Measurements from ENCODE around the gene SLC17A7. TPM values are rescaled to one million over a fixed set of nuclear protein-coding genes. Genes with fewer than 3 reads are reported as not detected.

SLC17A7 gene
- total and polyA plus RNA-seq, 9 of the 15 experiments (the other 6 are each of a cell fraction or from before 2014, with no cell fraction given): 1.1 to 15.7 (median 2.4) TPM

- TF ChIP-seq GTF3C2 (IDR thresholded peaks at IDR 0.05; ENCODE audit: borderline replicate concordance, extremely low read depth, insufficient read length): no peak
- TF ChIP-seq GABPB1 (CRISPR knock-in tag; IDR thresholded peaks at IDR 0.05): no peak
- TF ChIP-seq ARID1B (IDR thresholded peaks at IDR 0.05): no peak
These were observed 1.5 kb downstream of the SLC17A7 start (continued) for GRCh38 chr19:49439836-49440235.

- in situ Hi-C loops (cut with MboI): loop anchor here (5.0 kb wide), 1 partner anchor 46 kb away; no protein-coding TSS in a partner anchor
These were observed 3.1 kb downstream of the SLC17A7 start for GRCh38 chr19:49438261-49438660.

More at GRCh38 chr19:49438261-49438660, 3.1 kb downstream of the SLC17A7 start:
- H3K9me1 ChIP-seq (ENCODE audit: control insufficient read depth, insufficient read depth, low read length): no peaks in the 10 kb centered on the region
- POLR2A ChIA-PET: no interaction called here
- H3K27ac ChIP-seq (ENCODE audit: extremely low read depth, low read depth, low read length): no peak overlapping the region
- no peak overlapping the region for H2AFZ ChIP-seq (ENCODE audit: low read depth, low read length)
- peaks cover 37 to 58% of the 10 kb centered on the region in 2 experiments for H3K4me1 ChIP-seq (replicated peaks in 1 of 2; ENCODE audit: control insufficient read depth in 2 of 2, insufficient read depth in 2 of 2, low read length in 2 of 2)
- 3% methylated on average over 5 of the region's 6 CpGs for WGBS (ENCODE audit: insufficient coverage, low coverage, missing lambda C conversion rate)
- H4K20me1 ChIP-seq (replicated peaks; ENCODE audit: control insufficient read depth, insufficient read depth, low read length): no peaks in the 10 kb centered on the region
- CTCF ChIA-PET (ENCODE audit: low intra/inter-chr PET ratio): no interaction called here
- no peak overlapping the region for H3K9ac ChIP-seq (ENCODE audit: insufficient read depth in 1 of 2, low read depth in 2 of 2, low read length in 2 of 2)
- no peaks in the 10 kb centered on the region for H3K36me3 ChIP-seq (ENCODE audit: control insufficient read depth, insufficient read depth, low read length)
- H3K4me2 ChIP-seq (ENCODE audit: insufficient read depth, low read length): no peak overlapping the region
- BruUV-seq (replicated peaks): no TSS peak
- FAIRE-seq: no peak
- no peaks in the 10 kb centered on the region for H3K9me3 ChIP-seq (replicated peaks; ENCODE audit: control insufficient read depth, insufficient read depth, low read depth, low read length)
- peaks cover 7 to 19% of the 10 kb centered on the region in 2 experiments; a peak in 4 of 5 replicates for H3K27me3 ChIP-seq (ENCODE audit: control insufficient read depth in 2 of 2, insufficient read depth in 2 of 2, low read length in 2 of 2)
- ATAC-seq: no peak
- no peak overlapping the region for H3K4me3 ChIP-seq
- DNase-seq (ENCODE audit: extremely low read depth in 1 of 4, low spot score in 3 of 4): no peak
- no peaks in the 10 kb centered on the region for H3K79me2 ChIP-seq (ENCODE audit: control insufficient read depth, insufficient read depth, low read length)
- TF ChIP-seq NCOA1 (IDR thresholded peaks at IDR 0.05; ENCODE audit: low read depth) (no peak), HMBOX1 (IDR thresholded peaks at IDR 0.05) (no peak), JUNB (CRISPR knock-in tag; conservative IDR thresholded peaks at IDR 0.05) (no peak), ZNF77 (CRISPR knock-in tag; IDR thresholded peaks at IDR 0.05) (no peak), JUND (IDR thresholded peaks at IDR 0.05; ENCODE audit: borderline replicate concordance, low read depth, low read length) (peak; percentile 15; the same call in 1 of the 2 replicates), JUND (tag; IDR thresholded peaks at IDR 0.05; ENCODE audit: borderline replicate concordance, low read depth, low read length) (no peak)
- intact Hi-C loops (cut with micrococcal nuclease): no loop called here
